HG02571 (cell line): Measurements from ENCODE around the gene PAWR.
"Not testable (repeated sequence)": the region's sequence is repeated elsewhere in the genome, so short reads cannot be mapped to it uniquely, and the experiment has no call there.

Experiments
- ATAC-seq: cut with Tn5 transposase; IDR thresholded peaks from one replicate; pipeline ENCODE4 v1.9.1; 2021; ENCODE audit warnings: mild to moderate bottlenecking, moderate library complexity; ENCODE audit not compliant: unreplicated experiment

Gene PAWR

GRCh38 chr12:79687711-79688260 lies 3.0 kb downstream of the PAWR start:
- no peak for ATAC-seq

GRCh38 chr12:79686171-79686570 lies 4.6 kb downstream of the PAWR start:
- no peak for ATAC-seq

- ATAC-seq, result no peak
These were observed 5.7 kb downstream of the PAWR start for GRCh38 chr12:79685068-79685467.

GRCh38 chr12:79684338-79684737 lies 6.4 kb downstream of the PAWR start:
- ATAC-seq, result not testable (repeated sequence)

GRCh38 chr12:79682593-79682992 lies 8.2 kb downstream of the PAWR start:
- no peak for ATAC-seq

GRCh38 chr12:79681008-79681590 lies 9.7 kb downstream of the PAWR start:
- ATAC-seq, result no peak

GRCh38 chr12:79680051-79680450 lies 10.7 kb downstream of the PAWR start:
- no peak for ATAC-seq

GRCh38 chr12:79678306-79678705 lies 12.5 kb downstream of the PAWR start:
- ATAC-seq, result no peak

- ATAC-seq, result no peak
These were observed 13.1 kb downstream of the PAWR start for GRCh38 chr12:79677672-79678071.

GRCh38 chr12:79676579-79676978 lies 14.2 kb downstream of the PAWR start:
- no peak for ATAC-seq

- ATAC-seq, result no peak
These were observed 16.1 kb downstream of the PAWR start for GRCh38 chr12:79674629-79675028.

- no peak for ATAC-seq
These were observed 17.4 kb downstream of the PAWR start for GRCh38 chr12:79673354-79673753.

GRCh38 chr12:79668113-79668512 lies 22.7 kb downstream of the PAWR start:
- no peak for ATAC-seq

GRCh38 chr12:79665212-79665887 lies 25.4 kb downstream of the PAWR start:
- ATAC-seq, result no peak

- no peak for ATAC-seq
These were observed 26.2 kb downstream of the PAWR start for GRCh38 chr12:79664518-79664917.

- ATAC-seq, result no peak
These were observed 28.5 kb downstream of the PAWR start for GRCh38 chr12:79662046-79662811.

- no peak for ATAC-seq
These were observed 29.1 kb downstream of the PAWR start for GRCh38 chr12:79661629-79662028.

GRCh38 chr12:79659961-79660431 lies 30.8 kb downstream of the PAWR start:
- ATAC-seq, result no peak

- no peak for ATAC-seq
These were observed 32.5 kb downstream of the PAWR start for GRCh38 chr12:79658221-79658620.

- no peak for ATAC-seq
These were observed 33.6 kb downstream of the PAWR start for GRCh38 chr12:79657136-79657535.

GRCh38 chr12:79655036-79655435 lies 35.7 kb downstream of the PAWR start:
- ATAC-seq, result no peak

GRCh38 chr12:79652521-79652920 lies 38.2 kb downstream of the PAWR start:
- ATAC-seq, result no peak
